Measurements from ENCODE around the gene PRDX5.
A peak's percentile ranks its signal among the peaks of the same experiment; 100 is the strongest.

Gene PRDX5

DNA sequence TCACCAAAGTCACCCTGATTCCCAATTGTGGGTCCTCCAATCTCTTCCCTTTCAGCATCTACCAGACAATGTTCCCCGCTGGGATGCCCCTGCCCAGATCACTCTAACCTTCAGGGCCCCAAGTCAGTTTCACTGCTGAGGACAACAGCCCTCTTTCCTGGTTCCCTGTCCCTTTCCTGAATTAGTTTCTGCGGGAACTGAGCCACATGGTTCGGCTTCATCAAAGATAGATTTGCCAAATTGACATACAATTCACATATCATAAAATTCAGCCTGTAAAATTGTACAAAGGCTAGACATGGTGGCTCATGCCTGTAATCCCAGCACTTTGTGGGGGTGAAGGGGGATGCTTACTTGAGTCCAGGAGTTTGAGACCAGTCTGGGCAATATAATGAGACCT lies 10.1 kb downstream of the PRDX5 start:
- no peak for DNase-seq

DNA sequence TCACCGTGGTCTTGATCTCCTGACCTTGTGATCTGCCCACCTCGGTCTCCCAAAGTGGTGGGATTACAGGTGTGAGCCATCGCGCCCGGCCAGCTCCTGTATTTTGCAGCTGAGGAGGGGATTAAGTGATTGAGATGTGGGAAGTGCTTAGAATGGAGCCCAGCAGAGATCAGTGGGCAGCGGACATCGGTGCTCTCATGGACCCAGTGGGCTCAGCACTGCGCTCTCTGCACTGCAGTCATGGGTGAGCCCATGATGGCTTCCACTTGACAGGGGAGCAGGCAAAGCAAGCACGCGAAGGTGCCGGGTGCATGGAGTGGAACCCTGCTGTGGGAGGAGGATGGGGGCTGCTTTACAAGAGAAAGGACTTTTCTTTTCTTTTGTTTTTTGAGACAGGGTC lies 13.0 kb downstream of the PRDX5 start:
- DNase-seq = no peak

DNA sequence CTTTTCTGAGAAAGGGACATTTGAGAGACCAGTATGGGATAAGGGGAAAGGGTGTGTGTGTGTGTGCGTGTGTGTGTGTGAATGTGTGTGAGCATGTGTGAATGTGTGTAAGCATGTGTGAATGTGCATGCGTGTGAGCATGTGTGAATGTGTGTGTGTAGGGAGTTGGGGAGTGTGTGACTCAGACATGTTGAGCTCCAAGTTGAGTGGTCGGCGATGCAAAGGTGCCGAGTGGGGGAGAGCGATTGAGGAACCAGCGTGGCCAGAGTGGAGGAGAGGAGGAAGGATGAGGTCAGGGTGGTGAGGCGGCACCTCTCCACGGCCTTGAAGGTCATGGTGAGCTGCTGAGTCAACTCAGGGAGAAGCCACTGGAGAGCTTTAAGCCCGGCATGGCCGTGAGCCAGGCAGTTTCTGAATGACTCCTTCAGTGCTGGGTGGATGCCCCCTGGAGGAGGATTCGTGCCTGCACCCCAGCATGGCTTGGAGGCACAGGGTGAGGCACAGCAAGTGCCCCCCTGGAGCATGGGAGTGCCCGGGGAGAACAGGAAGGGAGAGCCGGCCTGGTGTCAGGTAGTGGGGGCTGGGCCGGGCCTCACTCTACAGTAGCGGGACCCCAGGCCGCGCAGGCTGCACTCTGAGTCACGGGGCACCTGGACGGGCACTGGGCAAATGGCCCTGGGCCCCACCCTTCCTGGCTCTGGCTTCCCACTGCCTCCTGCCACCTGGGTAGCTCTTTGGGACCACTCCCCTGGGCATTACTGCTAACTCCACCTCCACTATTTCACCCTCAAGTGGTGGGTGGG lies 13.8 kb downstream of the PRDX5 start:
- peak; percentile 61 for DNase-seq

DNA sequence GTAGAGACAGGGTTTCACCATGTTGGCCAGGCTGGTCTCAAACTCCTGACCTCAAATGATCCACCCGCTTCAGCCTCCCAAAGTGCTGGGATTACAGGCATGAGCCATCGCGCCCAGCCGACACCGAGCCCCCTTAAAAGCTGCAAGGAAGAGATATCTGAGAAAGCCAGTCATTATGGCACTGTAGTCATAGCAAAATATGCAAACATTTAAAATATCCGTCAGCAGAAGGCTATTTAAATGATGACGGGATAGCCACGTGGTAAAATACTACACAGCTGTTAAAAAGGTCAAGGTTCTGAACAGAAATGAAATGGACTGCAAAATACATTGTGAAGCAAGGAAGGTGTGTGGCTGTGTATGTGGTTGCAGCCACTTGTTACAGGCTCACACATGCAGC lies 15.6 kb downstream of the PRDX5 start:
- no peak for DNase-seq

- DNase-seq = no peak
These were observed 17.1 kb downstream of the PRDX5 start for GRCh38 chr11:64334764-64335735.

GRCh38 chr11:64337538-64338249 lies 19.8 kb downstream of the PRDX5 start:
- DNase-seq = no peak

DNA sequence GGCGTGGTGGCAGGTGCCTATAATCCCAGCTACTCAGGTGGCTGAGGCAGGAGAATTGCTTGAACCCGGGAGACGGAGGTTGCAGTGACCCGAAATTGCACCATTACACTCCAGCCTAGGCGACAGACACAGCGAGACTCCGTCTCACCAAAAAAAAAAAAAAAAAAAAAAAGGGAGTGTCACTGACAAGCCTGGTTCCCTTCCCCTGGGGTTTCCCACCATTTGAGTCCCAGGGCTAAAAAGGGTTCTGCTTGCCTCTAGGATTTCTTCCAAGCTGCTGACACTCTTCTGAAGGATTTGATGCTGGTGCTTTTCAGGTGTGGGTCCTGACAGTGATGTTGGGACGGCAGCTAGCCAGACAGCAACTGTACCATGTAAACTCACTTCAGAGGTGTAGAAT lies 20.8 kb downstream of the PRDX5 start:
- DNase-seq = no peak

DNA sequence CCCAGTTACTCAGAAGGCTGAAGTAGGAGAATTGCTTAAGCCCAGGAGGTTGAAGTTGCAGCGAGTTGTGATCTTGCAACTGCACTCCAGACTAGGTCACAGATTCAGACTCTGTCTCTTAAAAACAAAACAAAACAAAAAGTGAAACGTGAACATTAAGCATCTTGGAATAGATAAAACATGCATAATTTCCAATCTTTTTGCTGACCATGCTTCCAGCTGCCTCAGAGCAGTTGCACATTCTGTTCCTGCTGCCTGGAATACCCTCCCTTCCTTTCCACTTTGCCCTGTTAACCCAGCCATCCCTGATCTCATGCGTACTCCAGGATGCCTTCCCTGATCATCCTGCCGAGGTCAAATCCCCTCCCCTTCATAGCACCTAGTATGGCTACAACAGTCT lies 21.4 kb downstream of the PRDX5 start:
- no peak for DNase-seq

GRCh38 chr11:64339754-64340408 lies 22.0 kb downstream of the PRDX5 start, which contains the start of gene CCDC88B:
Gene CCDC88B, plus strand, starts transcription at chr11:64340204. Its CDS starts 63 bp downstream, at chr11:64340267.
- DNase-seq = peak; percentile 79

DNA sequence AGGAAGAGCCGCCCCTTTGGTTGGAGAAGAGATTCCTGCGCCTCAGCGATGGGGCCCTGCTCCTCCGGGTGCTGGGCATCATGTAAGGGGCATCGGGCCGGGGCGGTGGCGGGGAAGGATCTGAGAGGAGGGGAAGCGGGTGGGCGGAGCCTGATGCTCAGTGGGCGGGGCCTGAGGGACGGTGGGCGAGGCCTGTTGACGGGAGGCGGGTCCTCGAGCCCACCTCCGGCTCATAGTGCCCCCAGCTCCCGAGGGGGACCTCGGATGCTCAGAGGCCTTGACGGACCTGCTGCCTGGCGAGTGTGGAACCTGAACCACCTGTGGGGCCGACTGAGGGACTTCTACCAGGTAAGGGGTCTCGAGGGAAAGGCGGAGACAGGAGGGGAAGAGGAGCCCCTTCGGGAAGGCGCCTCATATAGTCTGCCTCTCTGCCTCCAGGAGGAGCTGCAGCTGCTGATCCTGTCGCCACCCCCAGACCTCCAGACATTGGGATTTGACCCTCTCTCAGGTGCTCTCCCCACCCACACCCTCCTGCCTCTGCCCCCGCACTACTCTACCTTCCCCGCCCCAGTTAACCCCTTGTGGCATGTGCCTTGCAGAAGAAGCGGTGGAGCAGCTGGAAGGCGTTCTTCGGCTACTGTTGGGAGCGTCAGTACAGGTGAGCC lies 22.9 kb downstream of the PRDX5 start:
- peak; percentile 80 for DNase-seq

DNA sequence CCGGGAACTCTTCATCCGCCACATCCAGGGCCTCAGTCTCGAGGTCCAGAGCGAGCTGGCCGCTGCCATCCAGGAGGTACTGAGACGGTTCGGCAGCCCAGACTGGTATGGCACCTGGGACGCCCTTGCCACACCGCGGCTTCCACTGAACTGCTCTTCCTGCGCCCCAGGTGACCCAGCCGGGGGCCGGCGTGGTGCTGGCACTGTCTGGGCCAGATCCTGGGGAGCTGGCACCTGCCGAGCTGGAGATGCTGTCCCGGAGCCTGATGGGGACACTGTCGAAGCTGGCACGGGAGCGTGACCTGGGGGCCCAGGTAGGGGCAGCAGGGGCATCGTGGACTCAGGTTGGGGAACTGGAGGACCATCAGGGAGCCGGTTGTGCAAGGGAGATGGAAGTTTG lies 23.5 kb downstream of the PRDX5 start:
- no peak for DNase-seq

DNA sequence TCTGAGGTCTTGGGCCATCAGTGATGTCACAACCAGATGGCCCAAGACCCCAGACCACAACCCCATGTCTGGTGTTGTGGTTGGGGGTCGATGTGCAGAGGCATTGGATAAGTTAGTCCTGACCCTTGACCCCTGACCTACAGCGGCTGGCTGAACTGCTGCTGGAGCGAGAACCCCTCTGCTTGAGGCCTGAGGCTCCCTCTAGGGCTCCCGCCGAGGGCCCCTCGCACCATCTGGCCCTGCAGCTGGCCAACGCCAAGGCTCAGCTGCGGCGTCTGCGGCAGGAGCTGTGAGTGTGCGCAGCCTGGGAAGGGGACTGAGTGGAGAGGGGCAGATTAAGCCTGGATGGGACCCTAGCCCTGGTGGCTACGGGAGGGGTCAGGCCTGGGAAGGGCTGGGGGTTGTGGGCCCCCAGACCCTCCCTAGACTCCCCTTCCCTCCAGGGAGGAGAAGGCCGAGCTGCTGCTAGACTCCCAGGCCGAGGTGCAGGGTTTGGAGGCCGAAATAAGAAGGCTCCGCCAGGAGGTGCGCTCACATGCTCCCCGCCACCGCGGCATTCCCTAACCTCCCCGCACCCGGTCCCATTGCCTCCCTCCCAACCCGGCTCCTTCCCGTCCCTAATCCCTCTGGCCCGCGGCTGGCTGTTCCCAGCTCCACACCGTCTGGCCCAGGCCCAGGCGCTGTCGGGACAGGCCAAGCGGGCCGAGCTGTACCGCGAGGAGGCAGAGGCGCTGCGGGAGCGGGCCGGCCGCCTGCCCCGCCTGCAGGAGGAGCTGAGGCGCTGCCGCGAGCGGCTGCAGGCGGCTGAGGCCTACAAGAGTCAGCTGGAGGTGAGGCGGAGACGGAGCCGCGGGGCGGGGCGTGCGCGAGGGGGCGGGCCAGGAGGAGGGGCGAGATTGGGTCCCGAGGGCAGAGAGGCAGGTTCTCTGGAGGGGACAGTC lies 24.2 kb downstream of the PRDX5 start:
- peak; percentile 92 for DNase-seq

DNA sequence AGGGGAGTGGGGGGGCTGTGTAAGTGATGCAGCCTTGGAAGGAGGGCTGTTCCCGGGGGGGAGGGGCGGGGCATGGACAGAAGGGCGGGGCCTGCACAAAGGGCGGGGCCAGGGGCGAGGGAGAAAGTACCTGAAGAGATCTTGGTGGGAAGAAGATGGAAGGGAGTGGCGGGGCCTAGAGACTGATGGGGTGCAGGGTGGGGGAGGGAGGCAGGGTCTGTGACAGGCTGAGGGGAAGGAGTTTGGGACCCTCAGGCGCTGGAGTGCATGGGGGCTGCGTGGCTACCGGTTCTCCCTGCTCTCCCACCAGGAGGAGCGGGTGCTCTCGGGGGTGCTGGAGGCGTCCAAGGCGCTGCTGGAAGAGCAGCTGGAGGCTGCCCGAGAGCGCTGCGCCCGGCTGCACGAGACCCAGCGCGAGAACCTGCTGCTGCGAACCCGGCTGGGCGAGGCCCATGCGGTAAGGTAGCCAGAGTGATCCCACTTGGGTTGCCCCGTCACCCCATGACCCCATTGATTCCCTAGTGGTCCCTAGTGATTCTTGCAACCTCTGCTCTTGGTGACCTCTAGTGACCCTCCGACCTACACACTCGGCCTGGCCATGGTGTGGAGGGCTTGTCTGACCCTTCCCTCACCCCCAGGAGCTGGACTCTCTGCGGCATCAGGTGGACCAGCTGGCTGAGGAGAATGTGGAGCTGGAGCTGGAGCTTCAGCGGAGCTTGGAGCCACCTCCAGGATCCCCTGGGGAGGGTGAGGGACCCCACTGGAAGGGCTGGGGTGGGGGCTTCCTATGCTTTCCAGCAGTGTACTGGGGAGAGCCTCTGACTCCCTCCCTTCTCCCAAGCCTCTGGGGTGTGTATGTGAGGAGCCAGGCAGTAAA lies 25.2 kb downstream of the PRDX5 start:
- DNase-seq = no peak

DNA sequence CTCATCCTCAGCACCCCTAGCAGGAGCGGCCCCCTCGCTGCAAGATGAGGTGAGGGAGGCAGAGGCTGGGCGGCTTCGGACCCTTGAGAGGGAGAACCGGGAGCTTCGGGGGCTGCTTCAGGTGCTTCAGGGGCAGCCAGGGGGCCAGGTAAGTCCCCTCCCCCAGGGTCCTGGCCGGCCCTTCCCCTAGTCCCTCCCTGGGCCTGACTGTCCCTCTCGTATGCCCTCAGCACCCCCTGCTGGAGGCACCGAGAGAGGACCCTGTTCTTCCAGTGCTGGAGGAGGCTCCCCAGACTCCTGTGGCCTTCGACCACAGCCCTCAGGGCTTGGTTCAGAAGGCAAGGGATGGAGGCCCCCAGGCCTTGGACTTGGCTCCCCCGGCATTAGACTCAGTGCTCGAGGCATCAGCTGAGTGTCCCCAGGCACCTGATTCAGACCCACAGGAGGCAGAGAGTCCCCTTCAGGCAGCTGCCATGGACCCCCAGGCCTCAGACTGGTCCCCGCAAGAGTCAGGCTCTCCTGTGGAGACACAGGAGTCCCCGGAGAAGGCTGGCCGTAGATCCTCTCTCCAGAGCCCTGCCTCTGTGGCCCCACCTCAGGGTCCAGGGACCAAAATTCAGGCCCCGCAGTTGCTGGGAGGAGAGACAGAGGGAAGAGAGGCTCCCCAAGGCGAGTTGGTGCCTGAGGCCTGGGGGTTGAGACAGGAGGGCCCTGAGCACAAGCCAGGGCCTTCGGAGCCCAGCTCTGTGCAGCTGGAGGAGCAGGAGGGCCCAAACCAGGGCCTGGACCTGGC lies 26.0 kb downstream of the PRDX5 start:
- DNase-seq = no peak

DNA sequence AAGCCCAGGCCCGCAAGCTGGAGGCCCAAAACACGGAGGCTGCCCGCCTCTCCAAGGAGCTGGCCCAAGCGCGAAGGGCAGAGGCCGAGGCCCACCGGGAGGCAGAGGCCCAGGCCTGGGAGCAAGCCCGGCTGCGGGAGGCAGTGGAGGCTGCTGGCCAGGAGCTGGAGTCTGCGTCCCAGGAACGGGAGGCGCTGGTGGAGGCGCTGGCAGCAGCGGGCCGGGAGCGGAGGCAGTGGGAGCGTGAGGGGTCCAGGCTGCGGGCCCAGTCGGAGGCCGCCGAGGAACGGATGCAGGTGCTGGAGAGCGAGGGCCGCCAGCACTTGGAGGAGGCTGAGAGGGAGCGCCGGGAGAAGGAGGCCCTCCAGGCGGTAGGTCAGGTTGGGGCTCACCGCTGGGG lies 26.9 kb downstream of the PRDX5 start:
- no peak for DNase-seq

DNA sequence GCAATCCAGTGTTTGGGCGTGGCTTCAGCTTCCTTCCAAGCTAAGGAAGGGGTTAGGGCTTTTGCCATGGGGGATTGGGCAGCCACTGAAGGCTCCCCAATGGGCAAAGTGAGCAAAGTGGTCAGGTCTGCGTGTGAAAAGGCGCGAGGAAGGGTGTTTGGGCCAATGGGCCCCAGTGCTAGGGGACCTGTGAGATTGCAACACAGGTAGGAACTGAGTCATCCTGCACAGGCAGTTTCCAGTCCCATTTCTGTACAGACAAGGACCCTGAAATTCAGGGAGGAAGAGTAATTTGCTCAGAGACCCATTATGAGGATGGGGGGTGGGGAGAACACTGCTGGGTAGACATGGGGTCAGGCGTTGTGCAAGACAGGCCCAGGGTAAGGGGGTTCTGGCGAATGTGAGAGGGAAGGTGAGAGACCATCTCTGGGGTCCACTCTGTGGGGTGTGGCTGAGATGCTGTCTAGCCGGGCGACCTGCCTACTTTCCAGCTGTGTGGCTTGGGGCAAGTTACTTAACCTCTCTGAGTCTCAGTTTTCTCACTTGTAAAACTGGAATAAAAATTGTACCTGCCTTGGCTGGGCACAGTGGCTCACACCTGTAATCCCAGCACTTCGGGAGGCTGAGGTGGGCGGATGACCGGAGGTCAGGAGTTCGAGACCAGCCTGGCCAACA lies 29.4 kb downstream of the PRDX5 start:
- no peak for DNase-seq

DNA sequence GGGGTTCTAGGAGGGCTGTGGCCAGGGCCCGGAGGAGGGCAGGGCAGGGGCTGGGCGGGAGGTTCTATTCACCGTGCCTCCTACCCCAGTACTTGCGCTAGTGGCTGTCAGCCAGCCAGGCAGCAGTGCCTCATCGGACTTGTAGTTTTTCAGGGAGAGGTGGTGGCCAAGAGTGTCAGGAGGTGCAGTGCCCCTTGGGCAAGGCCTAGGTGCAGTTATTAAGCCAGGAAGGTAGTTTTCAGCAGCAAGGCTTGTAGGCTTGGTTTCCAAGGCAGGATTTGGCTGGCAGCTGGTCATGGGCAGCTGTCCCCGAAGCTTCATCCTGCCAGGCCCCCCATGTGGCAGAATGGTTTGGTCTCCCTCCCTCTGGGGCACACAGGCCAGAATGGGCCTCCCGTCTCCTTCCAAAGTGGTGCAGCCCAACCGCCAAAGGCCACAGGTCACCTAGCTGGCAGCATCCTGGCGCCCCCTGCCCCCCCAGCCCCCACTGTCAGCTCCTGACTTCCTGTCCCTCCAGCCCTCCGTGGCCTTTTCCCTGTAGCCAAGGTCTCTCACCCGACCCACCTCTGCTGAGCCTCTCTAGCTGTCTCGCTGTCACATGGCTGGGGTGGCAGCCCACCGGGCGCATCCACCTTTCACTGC lies 30.6 kb downstream of the PRDX5 start:
- no peak for DNase-seq

- DNase-seq = no peak
These were observed 31.1 kb downstream of the PRDX5 start for GRCh38 chr11:64349025-64349387.
